Lower leg skin (tissue), 4 donors: ENCODE results near the gene SORBS2. TPM values are rescaled to one million over a fixed set of nuclear protein-coding genes. Genes with fewer than 3 reads are reported as not detected.

ENCODE experiments used
- DNase-seq, 2 donors: peaks; one replicate each; pipeline ENCODE4 v3.0.0-alpha.2; 2019; ENCODE audit warnings: low spot score in 2 of 2
- H3K4me3 ChIP-seq: fragments of 200-600 bp; sonication (generic); 2 replicates; pipeline ENCODE4 v1.5.1; 2017; ENCODE audit warnings: mild to moderate bottlenecking, low read depth; ENCODE audit not compliant: poor library complexity, severe bottlenecking
- CTCF ChIP-seq, 3 donors: fragments of 450-650 bp; IDR thresholded peaks; one replicate each; pipeline ENCODE4 v1.5.1; 2016; ENCODE audit warnings: antibody characterized with exemption in 3 of 3, mild to moderate bottlenecking in 3 of 3, moderate library complexity in 2 of 3
- POLR2A ChIP-seq, 2 donors: fragments of 450-650 bp; IDR thresholded peaks; one replicate each; pipeline ENCODE4 v1.6.1; 2016 to 2017; ENCODE audit warnings: antibody characterized with exemption in 2 of 2, mild to moderate bottlenecking in 1 of 2, moderate library complexity in 1 of 2
- WGBS, 2 donors: methylation state at CpG; one replicate each; pipeline ENCODE4 v1.1.5; 2018; 5-methylcytosine and 5-hydroxymethylcytosine counted together
- intact Hi-C: fragments of 100-400 bp; cut with DNase I; formaldehyde crosslinking; loops from one replicate; pipeline ENCODE4 v1.15.0; 2023; ENCODE audit warnings: low total_unique reads
- total RNA-seq, 4 donors: library from RNA; depleted of rRNA; stranded (reverse); fragments of >200 nt; gene quantifications; one replicate each; pipeline ENCODE4 v1.1.0, GENCODE V29; 2016

Gene SORBS2
- total RNA-seq, 4 donors from 2014 or later: 10.5 to 34.7 (median 20.6) TPM

- no peak overlapping the region for H3K4me3 ChIP-seq
- TF ChIP-seq POLR2A (IDR thresholded peaks at IDR 0.05) (no peak), CTCF (IDR thresholded peaks at IDR 0.05) (no peak)
- WGBS, 2 donors: 77 to 81% methylated on average over 2 of the region's 2 CpGs
- intact Hi-C loops: no loop called here
- DNase-seq: no peak
These were observed 259.7 kb downstream of the SORBS2 start for GRCh38 chr4:185552254-185552653.

- no peak for DNase-seq
- intact Hi-C loops: no loop called here
- H3K4me3 ChIP-seq: no peak overlapping the region
- no peak for TF ChIP-seq POLR2A (IDR thresholded peaks at IDR 0.05)
- no peak for TF ChIP-seq CTCF (IDR thresholded peaks at IDR 0.05)
- WGBS, 2 donors: 59 to 93% methylated on average over 1 of the region's 1 CpG
These were observed 261.1 kb downstream of the SORBS2 start for GRCh38 chr4:185550933-185551332.

GRCh38 chr4:185549095-185549639 lies 262.8 kb downstream of the SORBS2 start:
- TF ChIP-seq POLR2A (IDR thresholded peaks at IDR 0.05) (no peak), CTCF (IDR thresholded peaks at IDR 0.05) (no peak)
- no peak for DNase-seq
- intact Hi-C loops: no loop called here
- WGBS, 2 donors: 59 to 60% methylated on average over 2 of the region's 2 CpGs
- no peak overlapping the region for H3K4me3 ChIP-seq

GRCh38 chr4:185548587-185548986 lies 263.4 kb downstream of the SORBS2 start:
- no peak for TF ChIP-seq POLR2A (IDR thresholded peaks at IDR 0.05)
- TF ChIP-seq CTCF (IDR thresholded peaks at IDR 0.05): no peak
- WGBS, 2 donors: 90 to 97% methylated on average over 1 of the region's 1 CpG
- intact Hi-C loops: no loop called here
- H3K4me3 ChIP-seq: no peak overlapping the region
- DNase-seq: no peak

DNA sequence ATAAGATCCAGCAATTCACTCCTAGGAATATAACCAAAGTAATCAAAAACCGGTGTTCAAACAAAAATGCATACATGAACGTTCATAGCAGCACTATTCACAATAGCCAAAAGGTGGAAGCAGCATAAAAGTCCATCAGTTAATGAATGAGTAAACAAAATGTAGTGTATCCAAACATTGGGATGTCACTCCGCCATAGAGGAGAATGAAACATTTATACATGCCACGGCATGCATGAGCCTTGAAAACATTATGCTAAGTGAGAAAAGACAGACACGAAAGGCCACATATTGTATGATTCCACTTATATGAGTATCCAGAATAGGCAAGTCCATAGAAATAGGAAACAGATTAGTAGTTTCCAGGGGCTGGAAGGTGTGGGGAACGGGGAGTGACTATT lies 265.7 kb downstream of the SORBS2 start:
- 83 to 89% methylated on average over 6 of the region's 6 CpGs for WGBS, 2 donors
- no peak overlapping the region for H3K4me3 ChIP-seq
- intact Hi-C loops: no loop called here
- no peak for DNase-seq
- no peak for TF ChIP-seq POLR2A (IDR thresholded peaks at IDR 0.05)
- no peak for TF ChIP-seq CTCF (IDR thresholded peaks at IDR 0.05)
